ENCODE measurements around the gene NPFFR1. TPM values are rescaled to one million over a fixed set of nuclear protein-coding genes. Genes with fewer than 3 reads are reported as not detected.

Gene NPFFR1
- total RNA-seq, 2 experiments from 2014 or later: not detected

DNA sequence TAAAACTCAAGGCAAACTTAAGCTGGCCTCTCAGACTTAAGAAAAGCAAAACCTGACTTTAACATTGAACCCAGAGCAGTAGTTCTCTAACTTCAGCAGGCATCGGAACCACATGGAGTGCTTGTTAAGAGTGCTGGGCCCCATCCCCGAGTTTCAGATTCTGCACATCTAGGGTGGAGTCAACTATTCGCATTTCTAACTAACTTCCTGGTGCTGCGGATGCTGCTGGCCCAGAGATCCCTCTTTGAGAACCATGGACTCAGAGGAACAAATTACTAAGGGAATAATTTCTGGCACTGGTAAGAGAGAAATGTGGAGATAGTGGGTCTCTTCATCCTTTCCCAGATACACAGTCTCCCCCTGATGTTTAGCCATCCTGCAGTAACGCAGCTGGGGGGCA, 14.6 kb upstream of the NPFFR1 start:
- ChIA-PET POLR2A (no interaction called here), CTCF (ENCODE audit: unreplicated experiment) (no interaction called here)
- Histone ChIP-seq H3K4me2 (ENCODE audit: low read length) (no peak overlapping the region), H3K79me2 (ENCODE audit: insufficient read depth, low read depth, low read length) (no peaks in the 10 kb centered on the region), H3K36me3 (ENCODE audit: insufficient read depth, low read length) (no peaks in the 10 kb centered on the region), H2AFZ (ENCODE audit: low read length) (no peak overlapping the region), H3K27ac (ENCODE audit: low read depth, low read length, poor library complexity, severe bottlenecking) (no peak overlapping the region), H3K9me3 (ENCODE audit: low read length) (no peaks in the 10 kb centered on the region), H3K9me2 (ENCODE audit: insufficient read depth, low read length) (no peaks in the 10 kb centered on the region), H4K20me1 (ENCODE audit: insufficient read depth, low read length) (no peaks in the 10 kb centered on the region), H3K4me3 (ENCODE audit: low read depth, low read length, poor library complexity, severe bottlenecking) (no peak overlapping the region), H3K4me1 (ENCODE audit: insufficient read depth, low read length, poor library complexity, severe bottlenecking) (peaks cover 24% of the 10 kb centered on the region)
- no TSS peak for BruUV-seq (replicated peaks)
- TF ChIP-seq, protein P1, sequence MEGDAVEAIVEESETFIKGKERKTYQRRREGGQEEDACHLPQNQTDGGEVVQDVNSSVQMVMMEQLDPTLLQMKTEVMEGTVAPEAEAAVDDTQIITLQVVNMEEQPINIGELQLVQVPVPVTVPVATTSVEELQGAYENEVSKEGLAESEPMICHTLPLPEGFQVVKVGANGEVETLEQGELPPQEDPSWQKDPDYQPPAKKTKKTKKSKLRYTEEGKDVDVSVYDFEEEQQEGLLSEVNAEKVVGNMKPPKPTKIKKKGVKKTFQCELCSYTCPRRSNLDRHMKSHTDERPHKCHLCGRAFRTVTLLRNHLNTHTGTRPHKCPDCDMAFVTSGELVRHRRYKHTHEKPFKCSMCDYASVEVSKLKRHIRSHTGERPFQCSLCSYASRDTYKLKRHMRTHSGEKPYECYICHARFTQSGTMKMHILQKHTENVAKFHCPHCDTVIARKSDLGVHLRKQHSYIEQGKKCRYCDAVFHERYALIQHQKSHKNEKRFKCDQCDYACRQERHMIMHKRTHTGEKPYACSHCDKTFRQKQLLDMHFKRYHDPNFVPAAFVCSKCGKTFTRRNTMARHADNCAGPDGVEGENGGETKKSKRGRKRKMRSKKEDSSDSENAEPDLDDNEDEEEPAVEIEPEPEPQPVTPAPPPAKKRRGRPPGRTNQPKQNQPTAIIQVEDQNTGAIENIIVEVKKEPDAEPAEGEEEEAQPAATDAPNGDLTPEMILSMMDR (conservative IDR thresholded peaks at IDR 0.05; ENCODE audit: low read length): no peak
- intact Hi-C loops (cut with micrococcal nuclease; ENCODE audit: unreplicated experiment): no loop called here
- DNase-seq (ENCODE audit: low spot score): no peak

DNA sequence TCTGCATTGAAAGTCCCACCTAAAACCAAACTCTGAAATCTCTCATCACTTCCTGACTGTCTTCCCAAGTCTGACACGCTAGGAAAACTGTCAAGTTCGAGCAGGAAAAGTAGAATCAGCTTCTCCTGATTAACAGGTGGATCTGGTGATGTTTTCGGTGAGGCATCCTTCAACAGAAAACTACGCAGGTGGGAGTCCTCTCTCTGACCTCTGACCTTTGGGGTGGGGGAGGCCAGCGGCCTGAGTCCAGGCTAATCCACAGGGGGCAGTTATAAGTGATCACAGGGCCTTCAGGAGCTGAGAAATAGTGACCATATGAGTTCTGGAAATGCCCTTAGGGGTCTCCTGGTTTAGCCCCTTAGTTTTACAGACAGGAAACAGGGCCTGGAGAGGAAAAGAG, 13.4 kb upstream of the NPFFR1 start:
- no peak overlapping the region for H3K4me3 ChIP-seq (ENCODE audit: low read depth, low read length, poor library complexity, severe bottlenecking)
- no peaks in the 10 kb centered on the region for H3K9me3 ChIP-seq (ENCODE audit: low read length)
- H3K36me3 ChIP-seq (ENCODE audit: insufficient read depth, low read length): no peaks in the 10 kb centered on the region
- TF ChIP-seq, protein P1 (conservative IDR thresholded peaks at IDR 0.05; ENCODE audit: low read length): no peak
- no peak for TF ChIP-seq EZH2phosphoT487 (IDR thresholded peaks at IDR 0.05; ENCODE audit: borderline replicate concordance, low read depth, low read length)
- no TSS peak for BruUV-seq (replicated peaks)
- H3K4me2 ChIP-seq (ENCODE audit: low read length): no peak overlapping the region
- H3K9me2 ChIP-seq (ENCODE audit: insufficient read depth, low read length): no peaks in the 10 kb centered on the region
- ChIA-PET POLR2A (interaction anchor here (0.6 kb wide), 1 partner anchor 75 kb away, joined by 3 read pairs; no protein-coding TSS in a partner anchor), CTCF (ENCODE audit: unreplicated experiment) (no interaction called here)
- DNase-seq (ENCODE audit: low spot score): no peak
- peaks cover 36% of the 10 kb centered on the region for H3K4me1 ChIP-seq (ENCODE audit: insufficient read depth, low read length, poor library complexity, severe bottlenecking)
- no peak overlapping the region for H2AFZ ChIP-seq (ENCODE audit: low read length)
- intact Hi-C loops (cut with micrococcal nuclease; ENCODE audit: unreplicated experiment): no loop called here
- no peaks in the 10 kb centered on the region for H3K79me2 ChIP-seq (ENCODE audit: insufficient read depth, low read depth, low read length)
- no peak overlapping the region for H3K27ac ChIP-seq (ENCODE audit: low read depth, low read length, poor library complexity, severe bottlenecking)
- H4K20me1 ChIP-seq (ENCODE audit: insufficient read depth, low read length): no peaks in the 10 kb centered on the region

DNA sequence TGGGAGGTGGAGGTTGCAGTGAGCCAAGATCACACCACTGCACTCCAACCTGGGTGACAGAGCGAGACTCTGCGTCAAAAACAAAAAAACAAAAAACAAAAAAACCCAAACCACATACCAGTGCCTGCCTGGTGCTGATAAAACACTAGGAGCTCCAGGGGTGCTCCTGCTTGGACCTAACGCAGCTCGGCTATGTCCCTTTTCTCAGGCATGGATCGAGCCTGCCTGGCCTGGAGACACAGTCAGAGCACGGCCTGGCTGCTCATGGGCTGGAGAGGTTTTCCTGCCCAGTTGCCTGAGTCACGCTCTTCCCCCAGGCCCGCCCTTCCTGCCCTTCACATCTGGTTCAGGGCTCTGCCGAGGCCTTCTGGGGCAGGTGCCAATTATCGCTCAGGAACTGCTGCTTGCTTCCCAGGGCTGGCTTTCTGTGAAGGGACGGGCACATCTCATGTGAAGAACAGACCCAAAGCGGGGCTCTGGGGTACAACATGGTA, 12.6 kb upstream of the NPFFR1 start:
- Histone ChIP-seq H3K9me2 (ENCODE audit: insufficient read depth, low read length) (no peaks in the 10 kb centered on the region), H3K79me2 (ENCODE audit: insufficient read depth, low read depth, low read length) (no peaks in the 10 kb centered on the region), H3K9me3 (ENCODE audit: low read length) (no peaks in the 10 kb centered on the region), H3K27ac (ENCODE audit: low read depth, low read length, poor library complexity, severe bottlenecking) (no peak overlapping the region), H4K20me1 (ENCODE audit: insufficient read depth, low read length) (no peaks in the 10 kb centered on the region), H3K36me3 (ENCODE audit: insufficient read depth, low read length) (no peaks in the 10 kb centered on the region), H3K4me2 (ENCODE audit: low read length) (no peak overlapping the region), H2AFZ (ENCODE audit: low read length) (no peak overlapping the region), H3K4me1 (ENCODE audit: insufficient read depth, low read length, poor library complexity, severe bottlenecking) (peaks cover 44% of the 10 kb centered on the region), H3K4me3 (ENCODE audit: low read depth, low read length, poor library complexity, severe bottlenecking) (no peak overlapping the region)
- no peak for DNase-seq (ENCODE audit: low spot score)
- intact Hi-C loops (cut with micrococcal nuclease; ENCODE audit: unreplicated experiment): no loop called here
- CTCF ChIA-PET (ENCODE audit: unreplicated experiment): no interaction called here
- no TSS peak for BruUV-seq (replicated peaks)
- POLR2A ChIA-PET: no interaction called here
- no peak for TF ChIP-seq EZH2phosphoT487 (IDR thresholded peaks at IDR 0.05; ENCODE audit: borderline replicate concordance, low read depth, low read length)
- TF ChIP-seq, protein P1 (conservative IDR thresholded peaks at IDR 0.05; ENCODE audit: low read length): no peak
